ENCODE data around the gene SLC26A5.

- TF ChIP-seq CTCF (IDR thresholded peaks at IDR 0.05), result no peak
- TF ChIP-seq EP300 (IDR thresholded peaks at IDR 0.05), result no peak
- no peak for TF ChIP-seq POLR2AphosphoS5 (IDR thresholded peaks at IDR 0.05)
Observed at GRCh38 chr7:103462358-103462757, 16.4 kb upstream of the SLC26A5 start.

All from sigmoid colon (tissue), 4 donors.